ENCODE results near the gene NEK10.

Gene NEK10

DNA sequence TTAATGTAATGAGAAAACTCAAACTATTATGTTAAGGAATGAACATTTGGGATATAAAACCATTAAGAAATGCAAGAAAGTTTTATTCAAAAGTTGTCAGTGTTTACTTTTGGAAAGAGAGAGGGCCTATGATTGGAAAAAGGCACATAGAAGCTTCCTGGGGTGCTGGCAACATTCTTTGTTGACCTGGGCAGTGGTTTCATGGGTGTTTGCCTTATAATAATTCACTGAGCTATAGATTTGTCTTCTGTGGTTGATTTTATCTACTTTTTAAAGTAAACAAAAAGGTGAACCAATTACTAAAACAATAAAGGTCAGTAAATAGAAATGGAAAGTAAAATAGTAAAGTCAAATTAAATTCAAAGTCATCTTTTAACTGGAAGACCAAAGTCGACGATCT lies 308.8 kb downstream of the NEK10 start:
- no peak for DNase-seq (ENCODE audit: low spot score)
